ENCODE measurements around the gene LCLAT1. TPM values are rescaled to one million over a fixed set of nuclear protein-coding genes. Genes with fewer than 3 reads are reported as not detected.

LCLAT1 gene
- total and polyA plus RNA-seq, 4 donors: 10.3 to 21.1 (median 11.9) TPM

- H3K27me3 ChIP-seq (ENCODE audit: control insufficient read depth, insufficient read depth, low read length): no peaks in the 10 kb centered on the region
- DNase-seq (ENCODE audit: low read depth in 4 of 6, low spot score in 6 of 6): no peak
- H3K9me3 ChIP-seq (ENCODE audit: control insufficient read depth, insufficient read depth, low read length): no peaks in the 10 kb centered on the region
- H3K4me1 ChIP-seq (ENCODE audit: control insufficient read depth, insufficient read depth, low read length): no peaks in the 10 kb centered on the region
- H3K36me3 ChIP-seq (ENCODE audit: control insufficient read depth, insufficient read depth, low read length): no peaks in the 10 kb centered on the region
- H3K4me3 ChIP-seq (ENCODE audit: low read depth, low read length): no peak overlapping the region
- H3K27ac ChIP-seq (ENCODE audit: low read depth, low read length): no peak overlapping the region
Measured at GRCh38 chr2:30482011-30482410, 35.0 kb downstream of the LCLAT1 start.

DNA sequence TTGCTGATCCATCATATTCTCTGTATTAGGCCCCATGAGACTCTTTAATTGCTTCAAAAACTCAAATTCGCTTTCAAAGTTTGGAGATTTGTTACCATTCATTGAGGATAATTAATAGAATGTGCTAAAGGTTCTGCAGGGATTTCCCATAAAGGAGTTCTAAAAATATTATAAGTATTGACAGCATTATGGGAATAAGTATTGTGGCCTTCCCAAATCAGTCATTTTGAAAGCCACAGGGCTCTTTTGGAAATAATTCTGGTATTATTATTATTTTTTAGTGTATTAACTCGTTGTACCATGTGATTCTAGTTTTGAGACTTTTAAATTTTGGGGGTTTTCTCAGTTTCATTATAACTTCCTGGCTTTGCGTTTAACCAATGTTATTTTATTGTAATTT, 37.1 kb downstream of the LCLAT1 start:
- WGBS (ENCODE audit: insufficient coverage): no CpG with 5 or more reads among the region's 3 CpGs

GRCh38 chr2:30484995-30485394, 37.9 kb downstream of the LCLAT1 start:
- no peaks in the 10 kb centered on the region for H3K36me3 ChIP-seq (ENCODE audit: control insufficient read depth, insufficient read depth, low read length)
- H3K27ac ChIP-seq (ENCODE audit: low read depth, low read length): no peak overlapping the region
- H3K4me1 ChIP-seq (ENCODE audit: control insufficient read depth, insufficient read depth, low read length): no peaks in the 10 kb centered on the region
- H3K27me3 ChIP-seq (ENCODE audit: control insufficient read depth, insufficient read depth, low read length): no peaks in the 10 kb centered on the region
- 89% methylated on average over 3 of the region's 4 CpGs for WGBS (ENCODE audit: insufficient coverage)
- DNase-seq (ENCODE audit: low read depth in 4 of 6, low spot score in 6 of 6): no peak
- H3K9me3 ChIP-seq (ENCODE audit: control insufficient read depth, insufficient read depth, low read length): no peaks in the 10 kb centered on the region
- H3K4me3 ChIP-seq (ENCODE audit: low read depth, low read length): no peak overlapping the region

More for the DNA sequence above, 37.1 kb downstream of the LCLAT1 start:
- Histone ChIP-seq H3K27ac (ENCODE audit: low read depth, low read length) (no peak overlapping the region), H3K4me3 (ENCODE audit: low read depth, low read length) (no peak overlapping the region), H3K36me3 (ENCODE audit: control insufficient read depth, insufficient read depth, low read length) (no peaks in the 10 kb centered on the region), H3K4me1 (ENCODE audit: control insufficient read depth, insufficient read depth, low read length) (no peaks in the 10 kb centered on the region), H3K9me3 (ENCODE audit: control insufficient read depth, insufficient read depth, low read length) (no peaks in the 10 kb centered on the region), H3K27me3 (ENCODE audit: control insufficient read depth, insufficient read depth, low read length) (no peaks in the 10 kb centered on the region)
- no peak for DNase-seq (ENCODE audit: low read depth in 4 of 6, low spot score in 6 of 6)

GRCh38 chr2:30486655-30487054, 39.6 kb downstream of the LCLAT1 start:
- H3K4me3 ChIP-seq (ENCODE audit: low read depth, low read length): no peak overlapping the region
- H3K27ac ChIP-seq (ENCODE audit: low read depth, low read length): no peak overlapping the region
- H3K4me1 ChIP-seq (ENCODE audit: control insufficient read depth, insufficient read depth, low read length): no peaks in the 10 kb centered on the region
- no peak for DNase-seq (ENCODE audit: low read depth in 4 of 6, low spot score in 6 of 6)
- no peaks in the 10 kb centered on the region for H3K27me3 ChIP-seq (ENCODE audit: control insufficient read depth, insufficient read depth, low read length)
- H3K36me3 ChIP-seq (ENCODE audit: control insufficient read depth, insufficient read depth, low read length): no peaks in the 10 kb centered on the region
- H3K9me3 ChIP-seq (ENCODE audit: control insufficient read depth, insufficient read depth, low read length): no peaks in the 10 kb centered on the region

DNA sequence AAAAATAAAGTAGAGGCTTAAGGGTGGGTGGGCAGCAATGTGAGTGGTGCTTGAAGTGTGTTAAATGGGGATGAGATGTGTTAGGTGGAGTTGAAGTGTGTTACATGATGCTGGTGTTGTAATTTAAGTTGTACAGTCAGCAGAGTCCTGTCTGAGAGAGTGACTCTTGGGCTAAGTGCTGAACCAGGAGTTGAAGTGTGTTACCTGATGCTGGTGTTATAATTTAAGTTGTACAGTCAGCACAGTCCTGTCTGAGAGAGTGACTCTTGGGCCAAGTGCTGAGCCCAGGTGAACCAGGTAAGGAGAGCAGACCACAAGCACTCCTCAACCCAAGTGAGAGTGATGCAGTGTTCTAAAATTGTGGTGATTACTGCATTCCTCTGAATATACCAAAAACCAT, 40.6 kb downstream of the LCLAT1 start:
- Histone ChIP-seq H3K4me3 (ENCODE audit: low read depth, low read length) (no peak overlapping the region), H3K27me3 (ENCODE audit: control insufficient read depth, insufficient read depth, low read length) (no peaks in the 10 kb centered on the region), H3K27ac (ENCODE audit: low read depth, low read length) (no peak overlapping the region), H3K9me3 (ENCODE audit: control insufficient read depth, insufficient read depth, low read length) (no peaks in the 10 kb centered on the region), H3K36me3 (ENCODE audit: control insufficient read depth, insufficient read depth, low read length) (no peaks in the 10 kb centered on the region), H3K4me1 (ENCODE audit: control insufficient read depth, insufficient read depth, low read length) (no peaks in the 10 kb centered on the region)
- DNase-seq (ENCODE audit: low read depth in 4 of 6, low spot score in 6 of 6): no peak

- Histone ChIP-seq H3K27ac (ENCODE audit: low read depth, low read length) (no peak overlapping the region), H3K27me3 (ENCODE audit: control insufficient read depth, insufficient read depth, low read length) (no peaks in the 10 kb centered on the region), H3K36me3 (ENCODE audit: control insufficient read depth, insufficient read depth, low read length) (no peaks in the 10 kb centered on the region), H3K4me3 (ENCODE audit: low read depth, low read length) (no peak overlapping the region), H3K4me1 (ENCODE audit: control insufficient read depth, insufficient read depth, low read length) (no peaks in the 10 kb centered on the region), H3K9me3 (ENCODE audit: control insufficient read depth, insufficient read depth, low read length) (no peaks in the 10 kb centered on the region)
- no CpG with 5 or more reads among the region's 1 CpG for WGBS (ENCODE audit: insufficient coverage)
- DNase-seq (ENCODE audit: low read depth in 4 of 6, low spot score in 6 of 6): no peak
Measured at GRCh38 chr2:30488012-30488659, 41.1 kb downstream of the LCLAT1 start.

DNA sequence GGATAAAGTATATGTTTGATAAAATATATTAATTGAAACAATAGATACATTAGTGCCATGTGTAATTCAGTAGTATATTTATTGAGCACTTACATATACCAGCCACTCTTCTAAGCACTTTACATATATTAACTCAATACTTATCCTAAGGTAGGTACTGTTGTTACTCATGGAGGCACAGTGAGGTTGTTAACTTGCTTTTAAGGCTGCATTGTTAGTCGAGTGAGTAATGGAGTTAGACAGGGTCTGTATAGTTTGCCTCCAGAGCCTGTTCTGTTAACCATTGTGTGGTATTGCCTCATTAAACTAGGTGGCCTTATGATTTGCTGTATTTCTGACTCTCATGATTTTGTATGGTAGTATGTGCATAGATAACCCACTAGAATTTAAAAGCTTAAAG, 44.2 kb downstream of the LCLAT1 start:
- no peak for DNase-seq (ENCODE audit: low read depth in 4 of 6, low spot score in 6 of 6)
- Histone ChIP-seq H3K4me3 (ENCODE audit: low read depth, low read length) (no peak overlapping the region), H3K9me3 (ENCODE audit: control insufficient read depth, insufficient read depth, low read length) (no peaks in the 10 kb centered on the region), H3K4me1 (ENCODE audit: control insufficient read depth, insufficient read depth, low read length) (no peaks in the 10 kb centered on the region), H3K27me3 (ENCODE audit: control insufficient read depth, insufficient read depth, low read length) (no peaks in the 10 kb centered on the region), H3K27ac (ENCODE audit: low read depth, low read length) (no peak overlapping the region), H3K36me3 (ENCODE audit: control insufficient read depth, insufficient read depth, low read length) (no peaks in the 10 kb centered on the region)
- WGBS (ENCODE audit: insufficient coverage): 83% methylated on average over 1 of the region's 1 CpG

- H3K9me3 ChIP-seq (ENCODE audit: control insufficient read depth, insufficient read depth, low read length): no peaks in the 10 kb centered on the region
- no peak overlapping the region for H3K27ac ChIP-seq (ENCODE audit: low read depth, low read length)
- no peak overlapping the region for H3K4me3 ChIP-seq (ENCODE audit: low read depth, low read length)
- no peak for DNase-seq (ENCODE audit: low read depth in 4 of 6, low spot score in 6 of 6)
- 93% methylated on average over 1 of the region's 1 CpG for WGBS (ENCODE audit: insufficient coverage)
- H3K27me3 ChIP-seq (ENCODE audit: control insufficient read depth, insufficient read depth, low read length): no peaks in the 10 kb centered on the region
- no peaks in the 10 kb centered on the region for H3K4me1 ChIP-seq (ENCODE audit: control insufficient read depth, insufficient read depth, low read length)
- H3K36me3 ChIP-seq (ENCODE audit: control insufficient read depth, insufficient read depth, low read length): no peaks in the 10 kb centered on the region
Measured at GRCh38 chr2:30492185-30492584, 45.1 kb downstream of the LCLAT1 start.

DNA sequence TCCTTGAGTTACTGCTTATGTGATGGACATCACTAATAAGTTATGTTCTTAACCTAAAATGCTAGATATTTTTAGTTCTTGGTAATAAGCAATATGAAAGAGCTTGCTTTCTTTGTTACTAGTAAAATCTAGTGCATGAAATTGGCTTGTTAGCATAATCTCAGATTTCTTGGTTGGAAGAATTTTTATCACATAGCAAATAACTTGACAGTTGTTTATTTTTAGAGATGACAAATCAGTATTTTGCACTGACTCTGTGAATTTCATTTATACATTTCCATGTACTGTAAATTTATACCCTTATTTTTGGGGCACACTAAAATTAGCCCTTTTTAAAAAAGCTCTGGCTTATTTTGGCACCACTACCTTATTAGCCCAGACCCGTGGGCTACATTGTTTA, 45.6 kb downstream of the LCLAT1 start:
- Histone ChIP-seq H3K4me3 (ENCODE audit: low read depth, low read length) (no peak overlapping the region), H3K4me1 (ENCODE audit: control insufficient read depth, insufficient read depth, low read length) (no peaks in the 10 kb centered on the region), H3K27ac (ENCODE audit: low read depth, low read length) (no peak overlapping the region), H3K36me3 (ENCODE audit: control insufficient read depth, insufficient read depth, low read length) (no peaks in the 10 kb centered on the region), H3K9me3 (ENCODE audit: control insufficient read depth, insufficient read depth, low read length) (no peaks in the 10 kb centered on the region), H3K27me3 (ENCODE audit: control insufficient read depth, insufficient read depth, low read length) (no peaks in the 10 kb centered on the region)
- no peak for DNase-seq (ENCODE audit: low read depth in 4 of 6, low spot score in 6 of 6)
- WGBS (ENCODE audit: insufficient coverage): no CpG with 5 or more reads among the region's 1 CpG

DNA sequence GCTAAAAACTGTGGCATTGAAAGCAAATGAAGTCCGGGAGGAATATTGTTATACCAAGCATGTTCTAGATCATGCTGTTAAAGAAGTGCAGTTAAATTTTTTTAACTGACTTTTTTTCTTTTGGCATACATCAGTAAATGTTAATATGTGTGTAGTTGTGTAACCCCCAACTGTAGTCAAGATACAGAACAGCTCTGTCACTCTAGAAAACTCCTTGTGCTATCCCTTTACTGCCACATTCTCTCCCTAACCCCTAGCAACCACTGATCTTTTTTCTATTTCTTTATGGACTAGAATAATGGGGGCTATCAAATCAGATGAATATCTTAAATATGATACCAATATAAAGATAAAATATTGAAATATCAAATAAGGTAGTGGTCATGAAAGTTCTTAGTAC, 46.4 kb downstream of the LCLAT1 start:
- H3K4me3 ChIP-seq (ENCODE audit: low read depth, low read length): no peak overlapping the region

More for the DNA sequence above, 46.4 kb downstream of the LCLAT1 start:
- Histone ChIP-seq H3K36me3 (ENCODE audit: control insufficient read depth, insufficient read depth, low read length) (no peaks in the 10 kb centered on the region), H3K27me3 (ENCODE audit: control insufficient read depth, insufficient read depth, low read length) (no peaks in the 10 kb centered on the region), H3K4me1 (ENCODE audit: control insufficient read depth, insufficient read depth, low read length) (no peaks in the 10 kb centered on the region), H3K9me3 (ENCODE audit: control insufficient read depth, insufficient read depth, low read length) (no peaks in the 10 kb centered on the region), H3K27ac (ENCODE audit: low read depth, low read length) (no peak overlapping the region)
- WGBS (ENCODE audit: insufficient coverage): no CpG with 5 or more reads among the region's 1 CpG
- no peak for DNase-seq (ENCODE audit: low read depth in 4 of 6, low spot score in 6 of 6)

All from spinal cord (tissue), 10 donors.